Caki2 (cell line): ENCODE measurements around the gene CTSF. TPM values are rescaled to one million over a fixed set of nuclear protein-coding genes. Genes with fewer than 3 reads are reported as not detected.

Experiments
- total RNA-seq: library from RNA; depleted of rRNA; stranded (reverse); fragments of >200 nt; shearing (Covaris generic); gene quantifications from 2 replicates; pipeline ENCODE4 v1.2.3, GENCODE V29; 2014; ENCODE audit warnings: low replicate concordance; rRNA removed

CTSF gene
- total RNA-seq, 1 experiment from 2014 or later = not detected

Other genes starting within 250 kb of the CTSF start
- 24.5 and 28.4 TPM in 2 replicates for gene RIN1, start 232.2 kb downstream of the CTSF start, total RNA-seq
- gene BRMS1, start 223.5 kb downstream of the CTSF start, total RNA-seq = 80.0 and 85.9 TPM in 2 replicates
- gene B4GAT1, start 221.0 kb downstream of the CTSF start, total RNA-seq = 58.0 and 65.4 TPM in 2 replicates
- not detected in 2 replicates for gene SLC29A2, start 196.8 kb downstream of the CTSF start, total RNA-seq
- not detected in 2 replicates for gene NPAS4, start 147.6 kb downstream of the CTSF start, total RNA-seq
- gene MRPL11, start 129.8 kb downstream of the CTSF start, total RNA-seq = 113 and 202 TPM in 2 replicates
- 10.0 and 16.7 TPM in 2 replicates for gene PELI3, start 101.7 kb downstream of the CTSF start, total RNA-seq
- gene DPP3, start 88.2 kb downstream of the CTSF start, total RNA-seq = 59.9 and 102 TPM in 2 replicates
- 20.6 and 28.0 TPM in 2 replicates for gene BBS1, start 58.0 kb downstream of the CTSF start, total RNA-seq
- 10.9 and 52.6 TPM in 2 replicates for gene ZDHHC24, start 22.6 kb downstream of the CTSF start, total RNA-seq
- not detected in 2 replicates for gene ACTN3, start 21.7 kb downstream of the CTSF start, total RNA-seq
- 0.41 and 0.61 TPM in 2 replicates for gene CCDC87, start 24.5 kb upstream of the CTSF start, total RNA-seq
- gene CCS, start 24.6 kb upstream of the CTSF start, total RNA-seq = 38.1 and 43.5 TPM in 2 replicates
- gene RBM14, start 48.0 kb upstream of the CTSF start, total RNA-seq = 15.3 and 17.1 TPM in 2 replicates
- 116 and 133 TPM in 2 replicates for gene RBM4, start 70.1 kb upstream of the CTSF start, total RNA-seq
- 8.5 and 29.2 TPM in 2 replicates for gene RBM4B, start 109.3 kb upstream of the CTSF start, total RNA-seq
- 0.71 and 0.87 TPM in 2 replicates for gene SPTBN2, start 160.6 kb upstream of the CTSF start, total RNA-seq